ENCODE results near the gene PARVG. TPM values are rescaled to one million over a fixed set of nuclear protein-coding genes. Genes with fewer than 3 reads are reported as not detected.
"Not testable (repeated sequence)": the region's sequence is repeated elsewhere in the genome, so short reads cannot be mapped to it uniquely, and the experiment has no call there.

Gene PARVG
- total RNA-seq, 1 donor from 2014 or later, result not detected

- no peak for DNase-seq (ENCODE audit: low read depth, low spot score)
Observed at GRCh38 chr22:44211946-44212930, 31.5 kb downstream of the PARVG start.

- no peak for DNase-seq (ENCODE audit: low read depth, low spot score)
Observed at GRCh38 chr22:44212936-44213335, 32.2 kb downstream of the PARVG start.

- DNase-seq (ENCODE audit: low read depth, low spot score), result no peak
Observed at GRCh38 chr22:44213489-44214043, 32.8 kb downstream of the PARVG start.

- no peak for DNase-seq (ENCODE audit: low read depth, low spot score)
Observed at GRCh38 chr22:44214187-44214586, 33.5 kb downstream of the PARVG start.

DNA sequence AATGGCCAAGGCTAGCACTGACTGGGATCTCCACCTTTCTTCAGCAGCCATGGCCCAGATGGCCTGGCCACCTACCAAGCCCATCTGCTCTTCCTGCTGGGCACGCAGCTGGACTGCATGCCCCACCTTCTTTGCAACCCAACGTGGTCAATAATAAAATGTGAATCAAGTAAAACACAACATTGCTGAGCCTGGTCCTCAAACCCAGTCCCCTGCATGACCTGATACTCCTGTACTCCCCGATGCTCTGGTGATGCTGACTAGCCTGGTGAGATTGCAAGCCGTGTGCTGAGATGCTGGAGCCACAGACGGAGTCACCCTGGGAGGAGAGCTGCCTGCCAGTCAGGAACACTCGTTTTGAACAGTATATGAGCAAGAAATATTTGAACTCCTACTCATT lies 34.0 kb downstream of the PARVG start:
- DNase-seq (ENCODE audit: low read depth, low spot score), result no peak

DNA sequence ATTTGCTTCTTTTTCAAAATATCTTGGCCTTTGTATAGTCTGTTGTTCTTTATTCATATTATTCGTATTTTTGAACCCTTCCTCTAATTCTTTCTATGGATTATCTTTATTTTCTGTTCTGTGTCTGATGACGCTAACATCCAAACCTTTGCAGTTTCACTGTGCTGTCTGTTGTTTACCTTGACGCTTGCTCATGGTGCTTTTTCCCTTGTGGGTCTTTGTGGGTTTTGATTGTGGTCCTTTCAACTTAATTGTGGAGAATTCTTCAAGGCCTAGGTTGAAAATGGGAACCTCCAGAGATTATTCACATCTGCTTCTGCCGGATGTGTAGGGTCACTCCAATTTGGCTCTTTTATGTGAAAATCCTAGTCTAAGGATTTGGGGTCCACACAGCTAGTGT lies 34.6 kb downstream of the PARVG start:
- DNase-seq (ENCODE audit: low read depth, low spot score), result no peak

DNA sequence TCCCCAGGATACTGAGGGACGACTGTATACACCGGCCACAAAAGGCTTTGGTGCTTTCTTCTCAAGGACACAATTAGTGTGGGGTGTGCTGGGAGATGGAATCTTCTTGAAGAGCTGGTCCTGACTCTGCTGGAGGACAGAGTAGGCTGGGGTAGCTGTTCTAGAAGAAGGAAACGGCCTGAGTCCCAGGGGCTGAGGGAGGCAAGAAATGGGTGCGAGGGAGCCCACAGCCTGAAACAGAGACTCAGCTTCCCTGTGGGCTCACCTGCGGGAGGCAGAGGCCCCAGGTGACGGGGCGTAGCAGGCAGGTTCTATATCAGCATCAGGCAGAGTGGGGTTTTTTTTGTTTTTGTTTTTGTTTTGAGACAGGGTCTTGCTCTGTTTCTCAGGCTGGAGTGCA lies 36.6 kb downstream of the PARVG start:
- no peak for DNase-seq (ENCODE audit: low read depth, low spot score)

DNA sequence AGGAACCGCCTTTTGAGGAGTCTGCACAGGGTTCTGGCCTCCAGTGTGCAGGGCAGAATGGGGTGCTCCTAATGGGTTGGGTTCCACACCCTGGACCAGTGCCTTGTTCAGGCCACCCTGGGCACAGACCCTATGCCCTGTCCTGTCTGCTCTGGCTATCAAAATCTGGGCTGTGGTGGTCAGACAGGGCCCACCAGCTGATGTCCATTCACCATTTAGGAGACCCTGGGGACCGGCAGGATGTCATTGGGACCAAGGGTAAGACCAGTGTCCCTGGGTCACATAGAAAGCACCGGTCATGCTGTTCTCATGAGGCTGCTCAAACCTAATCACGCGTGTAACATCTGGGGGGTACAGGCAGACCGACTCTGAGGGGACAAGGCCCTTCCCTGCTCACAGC lies 37.3 kb downstream of the PARVG start:
- no peak for DNase-seq (ENCODE audit: low read depth, low spot score)

GRCh38 chr22:44219101-44219870 lies 38.6 kb downstream of the PARVG start:
- no peak for DNase-seq (ENCODE audit: low read depth, low spot score)

DNA sequence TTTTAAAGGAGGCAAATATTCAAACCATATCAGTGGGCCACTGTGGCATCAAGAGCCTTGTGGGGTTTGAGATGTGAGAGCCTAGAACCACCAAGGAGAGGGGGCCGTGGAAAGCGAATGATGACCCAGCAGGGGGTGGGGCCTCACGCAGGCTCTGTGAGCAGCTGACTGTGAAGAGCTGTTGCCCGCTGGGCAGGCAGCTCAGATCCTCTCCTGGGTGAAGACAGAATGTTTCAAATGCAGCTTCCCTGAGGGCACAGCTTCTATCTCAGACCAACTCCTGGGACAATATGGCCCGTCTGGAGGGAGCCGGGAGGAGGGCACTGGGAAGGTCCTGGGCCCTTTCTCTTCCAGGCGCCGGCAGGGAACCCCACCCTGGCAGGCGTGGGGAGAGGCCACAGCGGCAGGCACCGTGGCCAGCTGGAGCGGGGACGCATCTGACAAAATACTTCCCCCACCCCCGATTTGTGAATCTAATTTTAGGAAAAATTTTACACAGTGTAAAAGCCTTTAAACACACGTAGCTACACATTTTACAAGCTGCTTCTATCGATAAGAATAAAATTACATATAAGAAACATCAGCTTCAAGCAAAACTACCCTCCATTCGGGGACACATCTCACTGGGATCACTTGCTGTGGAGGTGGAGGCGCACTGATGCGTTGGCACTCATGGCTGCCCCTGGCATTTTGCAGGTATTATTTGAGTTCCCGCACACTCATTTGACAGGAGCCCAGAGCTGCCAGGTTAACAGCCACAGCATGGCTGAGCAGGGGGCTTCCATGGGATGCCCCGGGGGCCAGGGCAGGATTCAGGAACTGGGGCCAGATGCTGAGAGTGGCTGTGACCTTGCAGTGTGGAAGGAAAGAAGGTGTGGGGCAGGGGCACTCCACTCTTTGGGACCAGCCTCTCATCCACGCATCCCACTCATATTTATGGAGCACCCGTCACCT lies 40.3 kb downstream of the PARVG start:
- no peak for DNase-seq (ENCODE audit: low read depth, low spot score)

DNA sequence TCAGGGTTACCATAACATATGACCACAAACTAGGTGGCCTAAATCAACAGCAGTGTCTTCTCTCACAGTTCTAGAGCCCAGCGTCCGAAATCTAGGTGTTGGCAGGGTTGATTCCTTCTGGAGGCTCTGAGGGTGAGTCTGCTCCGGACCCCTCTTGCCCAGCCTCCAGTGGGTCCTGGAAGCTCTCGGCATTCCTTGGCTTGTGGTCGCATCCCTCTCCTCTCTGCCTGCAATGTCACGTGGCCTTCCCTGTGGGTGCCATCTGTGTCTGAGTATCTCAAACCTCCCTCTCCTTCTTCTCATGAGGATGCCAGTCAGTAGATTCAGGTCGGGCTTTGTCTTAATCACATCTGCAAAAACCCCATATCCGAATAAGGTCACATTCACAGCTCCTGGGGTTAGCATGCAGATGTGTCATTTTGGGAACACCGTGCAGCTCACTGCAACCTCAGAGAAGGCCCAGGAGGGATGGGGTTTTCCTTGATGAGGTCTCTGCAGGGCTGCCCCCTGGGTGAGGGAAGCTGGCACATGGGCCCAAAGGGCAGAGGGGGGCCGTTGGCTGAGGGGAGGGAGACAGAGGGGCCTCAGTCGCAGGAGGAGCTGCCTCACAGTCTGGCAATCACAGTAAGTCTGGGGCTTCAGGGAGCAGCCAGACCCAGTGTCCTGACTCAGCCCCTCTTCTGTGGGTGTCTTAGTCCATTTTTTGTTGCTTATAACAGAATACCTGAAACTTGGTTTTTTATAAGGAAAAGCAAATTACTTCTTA lies 41.2 kb downstream of the PARVG start:
- DNase-seq (ENCODE audit: low read depth, low spot score), result no peak

DNA sequence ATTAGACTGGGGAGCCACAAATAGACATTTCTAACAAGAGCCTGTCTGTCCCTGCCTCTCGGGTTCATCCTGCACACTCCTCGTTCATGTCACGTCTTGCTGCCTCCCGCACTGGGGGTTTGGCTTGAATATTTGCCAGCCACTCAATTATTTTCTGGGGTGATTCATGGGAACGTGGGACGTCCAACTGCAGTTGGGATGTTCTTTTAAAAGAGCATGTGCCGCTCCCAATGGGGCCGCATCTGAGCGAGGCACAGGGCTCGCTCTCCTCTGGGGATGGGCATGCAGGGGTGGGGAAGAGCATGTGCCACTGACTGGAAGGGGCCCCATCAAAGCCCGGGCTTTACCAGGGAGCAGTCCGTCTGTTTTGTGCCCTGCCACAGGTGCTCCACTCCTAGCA lies 43.4 kb downstream of the PARVG start:
- no peak for DNase-seq (ENCODE audit: low read depth, low spot score)

DNA sequence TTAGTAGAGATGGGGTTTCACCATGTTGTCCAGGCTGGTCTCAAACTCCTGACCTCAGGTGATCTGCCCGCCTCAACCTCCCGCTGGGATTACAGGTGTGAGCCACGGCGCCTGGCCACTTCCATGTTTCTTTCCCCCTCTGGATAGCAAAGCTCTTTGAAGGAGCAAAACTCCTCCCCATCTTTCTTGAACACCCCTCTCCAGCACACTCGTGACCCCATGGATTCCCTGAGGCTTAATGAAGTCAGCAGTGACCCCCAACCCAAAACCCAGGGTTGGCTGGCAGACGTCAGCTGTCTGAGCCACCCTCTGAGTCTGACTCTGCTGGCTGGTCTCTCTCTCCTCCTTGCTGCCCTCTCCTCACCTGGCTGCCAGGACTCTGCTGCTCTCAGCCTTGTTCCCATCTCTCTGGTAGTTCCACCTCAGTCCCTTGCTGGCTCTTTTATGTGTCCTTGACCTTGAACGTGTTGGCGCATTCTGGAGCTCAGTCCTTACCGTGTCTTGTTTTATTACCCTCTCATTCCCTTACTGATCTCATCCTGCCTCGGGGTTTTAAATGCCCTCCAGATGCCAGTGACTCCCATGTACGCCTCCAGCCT lies 44.5 kb downstream of the PARVG start:
- no peak for DNase-seq (ENCODE audit: low read depth, low spot score)

DNA sequence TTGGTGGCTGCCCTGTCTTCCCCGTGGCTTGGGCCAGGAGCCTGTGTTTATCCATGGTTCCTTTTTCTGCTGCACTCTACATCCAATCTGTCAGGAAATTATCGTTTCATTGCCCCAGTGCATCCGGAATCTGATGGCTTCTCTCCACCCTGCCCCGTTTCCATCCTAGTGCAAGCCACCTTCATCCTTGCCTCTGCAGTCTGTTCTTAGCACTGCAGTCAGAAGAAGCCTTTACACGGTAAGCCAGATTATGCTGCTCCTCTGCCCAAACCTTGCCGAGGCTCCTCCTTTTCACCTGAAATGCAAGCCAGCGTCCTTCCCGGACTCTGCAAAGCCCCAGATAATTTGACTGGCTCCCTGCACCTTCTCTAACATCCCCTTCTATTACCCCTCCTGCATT lies 45.1 kb downstream of the PARVG start:
- no peak for DNase-seq (ENCODE audit: low read depth, low spot score)

GRCh38 chr22:44229331-44229730 lies 48.6 kb downstream of the PARVG start:
- no peak for DNase-seq (ENCODE audit: low read depth, low spot score)

- no peak for DNase-seq (ENCODE audit: low read depth, low spot score)
Observed at GRCh38 chr22:44229809-44230208, 49.1 kb downstream of the PARVG start.

GRCh38 chr22:44231233-44231632 lies 50.5 kb downstream of the PARVG start:
- no peak for DNase-seq (ENCODE audit: low read depth, low spot score)

GRCh38 chr22:44234372-44234771 lies 53.6 kb downstream of the PARVG start:
- not testable (repeated sequence) for DNase-seq (ENCODE audit: low read depth, low spot score)

DNA sequence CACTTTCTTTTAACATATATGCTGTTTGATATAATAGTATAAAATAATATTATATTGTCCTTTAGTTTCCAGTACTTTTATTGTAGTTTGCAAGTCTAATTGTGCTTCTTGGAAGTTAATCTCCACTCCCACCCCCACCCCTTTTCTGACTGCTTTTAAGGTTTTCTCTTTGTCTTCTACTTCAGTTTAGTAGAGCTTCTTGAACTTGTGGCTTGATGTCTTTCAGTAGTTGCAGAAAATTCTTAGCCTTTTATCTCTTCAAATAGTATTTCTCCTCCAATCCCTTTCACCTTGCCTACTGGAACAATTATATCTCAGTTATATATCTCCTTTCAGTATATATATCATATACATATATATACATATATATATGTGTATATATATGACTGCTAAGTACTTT lies 56.6 kb downstream of the PARVG start:
- DNase-seq (ENCODE audit: low read depth, low spot score), result no peak

DNA sequence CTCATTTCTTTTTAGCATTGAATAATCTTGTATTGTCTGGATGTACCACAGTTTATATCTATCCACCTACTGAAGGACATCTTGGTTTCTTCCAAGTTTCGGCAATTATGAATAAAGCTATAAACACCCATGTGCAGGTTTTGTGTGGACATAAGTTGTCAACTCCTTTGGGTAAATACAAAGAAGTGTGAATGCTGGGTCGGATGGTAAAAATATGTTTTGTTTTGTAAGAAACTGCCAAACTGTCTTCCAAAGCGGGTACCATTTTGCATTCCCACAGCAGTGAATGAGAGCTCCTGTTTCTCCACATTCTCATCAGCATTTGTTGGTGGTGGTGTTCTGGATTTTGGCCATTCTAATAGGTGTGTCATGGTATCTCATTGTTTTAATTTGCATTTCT lies 60.4 kb downstream of the PARVG start:
- not testable (repeated sequence) for DNase-seq (ENCODE audit: low read depth, low spot score)

Measured in pulmonary artery endothelial cell (primary cell).